HCEC 1CT (cell line): ENCODE results near the gene LRRC40.
"Not testable (repeated sequence)": the region's sequence is repeated elsewhere in the genome, so short reads cannot be mapped to it uniquely, and the experiment has no call there.

Source experiments
- DNase-seq: peaks from one replicate; pipeline ENCODE4 v3.0.0-alpha.2; 2017

The LRRC40 gene

DNA sequence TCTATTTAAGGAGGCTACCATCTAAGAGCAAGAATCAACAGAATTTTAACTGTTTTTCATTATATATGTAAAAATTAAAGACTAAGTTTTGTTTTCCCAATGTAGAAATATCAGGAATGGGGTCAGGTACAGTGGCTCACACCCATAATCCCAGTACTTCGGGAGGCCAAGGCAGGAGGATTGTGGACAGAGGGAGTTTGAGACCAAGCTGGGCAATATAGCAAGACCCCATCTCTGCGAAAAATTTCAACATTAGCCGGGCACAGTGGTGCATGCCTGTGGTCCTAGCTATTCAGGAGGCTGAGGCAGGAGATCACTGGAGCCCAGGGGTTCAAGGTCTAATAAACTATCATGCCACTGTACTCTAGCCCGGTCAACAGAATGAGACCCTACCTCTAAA, 5.3 kb downstream of the LRRC40 start:
- no peak for DNase-seq

GRCh38 chr1:70196333-70196732, 9.0 kb downstream of the LRRC40 start:
- no peak for DNase-seq

GRCh38 chr1:70195342-70195741, 10.0 kb downstream of the LRRC40 start:
- DNase-seq, result no peak

DNA sequence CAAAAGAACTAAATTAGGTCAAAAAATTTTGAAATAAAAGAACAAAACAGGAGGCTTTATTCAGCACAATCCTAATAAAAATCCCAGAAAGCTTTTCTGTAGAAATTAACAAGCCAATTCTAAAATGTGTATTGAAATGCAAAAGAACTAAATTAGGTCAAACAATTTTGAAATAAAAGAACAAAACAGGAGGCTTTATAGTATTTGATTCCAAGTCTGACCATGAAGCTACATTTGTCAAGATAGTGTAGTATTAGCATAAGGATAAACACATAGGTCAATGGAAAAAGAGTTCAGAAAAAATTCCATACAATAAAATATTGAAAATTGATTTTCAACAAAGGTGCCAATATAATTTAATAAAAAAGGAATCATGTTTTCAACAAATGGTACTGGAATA, 10.8 kb downstream of the LRRC40 start:
- no peak for DNase-seq

DNA sequence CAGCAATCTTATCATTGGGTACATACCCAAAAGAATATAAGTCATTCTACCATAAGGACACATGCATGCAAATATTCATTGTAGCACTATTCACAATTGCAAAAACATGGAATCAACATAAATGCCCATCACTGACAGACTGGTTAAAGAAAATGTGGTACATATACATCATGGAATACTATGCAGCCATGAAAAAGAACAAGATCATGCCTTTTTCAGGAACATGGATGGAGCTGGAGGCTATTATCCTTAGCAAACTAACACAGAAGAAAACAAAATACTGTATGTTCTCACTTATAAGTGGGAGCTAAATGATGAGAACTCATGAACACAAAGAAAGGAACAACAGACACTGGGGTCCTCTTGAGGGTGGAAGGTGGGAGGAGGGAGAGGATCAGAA, 12.9 kb downstream of the LRRC40 start:
- not testable (repeated sequence) for DNase-seq

DNA sequence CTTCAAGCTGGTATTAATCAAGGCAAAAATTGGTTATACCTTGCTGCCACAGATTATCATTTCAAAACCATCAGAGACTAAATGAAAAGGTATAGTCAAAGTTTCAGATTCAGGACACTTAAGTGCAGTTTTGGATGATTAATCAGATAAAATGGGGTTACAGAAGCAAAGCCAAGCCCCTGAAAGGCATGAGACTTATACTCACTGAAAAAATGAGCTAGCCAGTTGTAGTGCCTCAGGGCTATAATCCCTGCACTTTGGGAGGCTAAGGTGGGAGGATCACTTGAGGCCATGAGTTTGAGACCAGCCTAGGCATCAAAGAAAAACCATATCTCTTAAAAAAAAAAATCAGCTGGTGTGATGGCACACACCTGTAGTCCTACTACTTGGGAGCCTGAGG, 15.2 kb downstream of the LRRC40 start:
- DNase-seq, result no peak

DNA sequence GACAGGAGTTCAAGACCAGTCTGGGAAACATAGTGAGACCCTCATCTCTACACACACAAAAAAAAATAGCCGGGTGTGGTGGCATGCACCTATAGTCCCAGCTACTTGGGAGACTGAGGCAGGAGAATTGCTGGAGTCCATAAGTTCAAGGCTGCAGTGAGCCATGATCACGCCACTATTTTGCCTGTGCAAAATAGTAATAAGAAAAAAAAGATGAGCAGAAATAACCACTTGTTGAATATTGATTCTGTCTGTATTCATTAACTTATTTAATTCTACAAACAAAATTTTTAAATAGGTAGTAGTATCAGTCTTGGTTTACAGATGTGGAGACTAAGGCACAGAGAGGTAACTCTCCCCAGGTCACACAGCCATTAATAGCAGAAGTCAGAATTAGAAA, 16.9 kb downstream of the LRRC40 start:
- no peak for DNase-seq

GRCh38 chr1:70185181-70185580, 20.2 kb downstream of the LRRC40 start:
- not testable (repeated sequence) for DNase-seq

DNA sequence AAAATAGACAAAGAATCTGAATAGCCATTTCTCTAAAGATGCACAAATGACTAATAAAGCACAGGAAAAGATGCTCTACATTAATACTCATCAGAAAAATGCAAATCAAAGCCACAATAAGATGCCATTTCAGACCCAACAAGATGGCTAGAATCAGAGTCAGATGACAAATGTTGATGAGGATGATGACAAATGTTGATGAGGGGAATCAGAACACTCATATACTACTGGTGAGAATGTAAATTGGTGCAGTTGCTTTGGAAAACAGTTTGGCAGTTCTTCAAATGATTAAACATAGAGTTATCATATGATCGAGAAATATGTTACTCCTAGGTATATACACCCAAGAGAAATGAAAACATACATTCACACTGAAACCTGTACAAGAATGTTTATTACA, 33.9 kb downstream of the LRRC40 start:
- DNase-seq, result no peak

DNA sequence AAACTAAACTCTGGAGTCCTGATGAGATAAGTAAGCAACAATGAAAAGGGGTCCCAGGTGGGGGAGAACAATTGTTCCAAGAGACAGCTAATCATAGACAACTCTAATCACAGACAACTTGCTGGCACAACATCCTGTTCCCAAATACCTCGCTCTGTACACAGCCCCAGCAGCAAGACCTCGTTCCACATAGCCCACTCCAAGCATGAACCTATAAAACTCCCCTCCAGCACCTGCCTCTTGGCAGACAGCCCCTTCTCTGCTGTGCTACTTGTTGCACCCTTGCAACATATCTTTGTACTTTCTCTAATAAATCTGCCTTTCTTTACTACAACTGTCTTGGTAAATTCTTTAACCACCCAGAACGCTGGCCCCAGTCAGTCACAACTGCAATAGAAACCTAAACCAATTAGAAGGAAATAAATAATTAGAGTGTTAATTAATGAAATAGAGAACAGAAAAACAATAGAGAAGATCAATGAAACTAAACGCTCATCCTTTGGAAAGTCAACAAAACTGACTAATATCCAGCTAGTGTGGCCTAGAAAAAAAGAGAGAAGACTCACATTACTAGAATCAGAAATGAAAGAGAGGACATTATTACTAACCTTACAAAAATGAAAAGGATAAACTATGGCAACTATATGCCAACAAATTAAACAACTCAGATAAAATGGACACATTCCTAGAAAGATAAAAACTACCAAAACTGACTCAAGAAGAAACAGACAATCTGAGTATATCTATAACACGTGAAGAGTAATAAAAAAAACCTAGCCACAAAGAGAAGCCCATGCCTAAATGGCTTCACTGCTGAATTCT, 36.1 kb downstream of the LRRC40 start:
- no peak for DNase-seq

- no peak for DNase-seq
Measured at GRCh38 chr1:70168283-70168682, 37.1 kb downstream of the LRRC40 start.

- no peak for DNase-seq
Measured at GRCh38 chr1:70164350-70164749, 41.0 kb downstream of the LRRC40 start.

GRCh38 chr1:70156529-70157120, 48.8 kb downstream of the LRRC40 start:
- DNase-seq, result peak; percentile 66

DNA sequence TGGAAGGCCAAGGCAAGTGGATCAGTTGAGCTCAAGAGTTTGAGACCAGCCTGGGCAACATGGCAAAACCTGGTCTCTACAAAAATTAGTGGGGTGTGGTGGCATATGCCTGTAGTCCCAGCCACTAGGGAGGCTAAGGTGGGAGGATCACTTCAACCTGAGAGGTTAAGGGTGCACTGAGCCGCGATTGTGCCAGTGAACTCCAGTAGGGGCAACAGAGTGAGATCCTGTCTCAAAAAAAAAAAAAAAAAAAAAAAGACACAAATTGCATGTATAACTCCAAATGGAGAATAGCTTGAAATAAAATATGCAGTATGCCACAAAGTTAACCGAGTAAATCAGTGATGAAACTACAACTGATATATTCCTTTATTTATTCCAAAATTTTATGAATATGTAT, 51.6 kb downstream of the LRRC40 start:
- no peak for DNase-seq

DNA sequence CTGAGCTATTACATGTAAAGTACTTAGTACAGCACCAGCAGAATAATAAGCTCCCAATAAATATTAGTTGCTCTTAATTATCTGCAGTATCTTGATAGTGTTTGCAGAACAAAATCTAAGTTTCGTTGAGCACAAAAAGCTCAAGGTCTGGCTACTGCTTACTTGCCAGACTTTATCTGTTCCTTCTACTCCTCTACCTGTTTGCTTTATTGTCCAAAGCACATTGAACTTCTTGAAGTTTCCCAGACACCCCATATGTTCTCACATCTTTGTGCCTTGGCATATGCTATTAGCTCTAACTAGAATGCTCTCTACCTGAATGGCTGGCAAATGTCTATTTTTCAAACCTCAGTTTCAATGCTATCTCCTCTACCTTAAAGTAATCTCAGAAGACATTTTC, 54.9 kb downstream of the LRRC40 start:
- DNase-seq, result no peak

- DNase-seq, result peak; percentile 77
Measured at GRCh38 chr1:70146488-70146887, 58.9 kb downstream of the LRRC40 start.

DNA sequence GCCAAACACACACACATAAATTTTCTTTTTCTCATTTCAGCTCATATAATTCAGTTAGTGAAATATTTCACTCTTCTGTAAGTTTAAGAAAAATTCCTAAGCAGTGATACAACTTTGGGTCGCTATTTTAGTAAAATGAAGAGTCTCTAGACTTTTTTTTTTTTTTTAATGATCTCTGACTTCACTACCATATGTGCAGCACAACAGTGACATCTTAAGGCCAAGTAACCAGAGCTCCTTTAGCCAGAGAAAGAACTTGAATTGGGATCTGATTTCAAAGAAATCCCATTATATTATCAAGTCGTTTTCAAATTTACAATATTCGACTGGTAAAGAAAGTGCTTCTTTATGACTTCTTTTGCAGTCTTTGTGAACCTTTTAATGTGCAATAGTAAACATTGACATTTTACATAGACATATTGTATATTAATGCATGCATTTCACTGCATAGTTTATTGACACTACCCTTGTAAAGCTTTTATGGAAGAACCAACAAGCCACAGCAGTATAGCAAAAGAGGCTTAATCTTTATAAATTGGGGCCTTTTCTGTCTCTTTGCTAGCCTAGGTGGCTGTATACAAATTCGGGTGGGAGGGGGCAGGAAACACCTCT, 62.2 kb downstream of the LRRC40 start:
- peak; percentile 76 for DNase-seq

GRCh38 chr1:70142075-70142474, 63.3 kb downstream of the LRRC40 start:
- peak; percentile 54 for DNase-seq

GRCh38 chr1:70140894-70141293, 64.5 kb downstream of the LRRC40 start:
- DNase-seq, result peak; percentile 29

DNA sequence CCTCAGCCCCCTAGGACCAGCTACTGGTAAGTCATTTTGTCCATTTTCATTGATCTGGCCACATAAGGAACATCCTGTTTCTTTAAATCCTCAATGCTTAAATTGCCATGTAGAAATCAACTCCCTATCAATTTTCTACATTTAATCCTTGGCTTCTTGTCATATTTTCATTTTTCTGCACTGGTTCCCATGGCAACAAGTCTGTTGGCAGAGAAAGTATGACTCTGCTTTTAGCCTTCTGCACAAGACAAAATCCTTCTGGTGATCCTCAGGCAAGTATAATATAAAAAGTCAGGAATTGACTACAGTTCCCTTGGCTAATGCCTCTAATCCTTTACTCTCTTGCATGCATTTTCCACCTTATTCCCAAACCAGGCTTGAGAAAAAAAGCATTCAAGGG, 65.0 kb downstream of the LRRC40 start:
- peak; percentile 61 for DNase-seq

GRCh38 chr1:70134148-70134547, 71.2 kb downstream of the LRRC40 start:
- peak; percentile 49 for DNase-seq

GRCh38 chr1:70117046-70117445, 88.3 kb downstream of the LRRC40 start:
- no peak for DNase-seq

GRCh38 chr1:70115315-70115714, 90.1 kb downstream of the LRRC40 start:
- DNase-seq, result no peak

- DNase-seq, result no peak
Measured at GRCh38 chr1:70112838-70113237, 92.5 kb downstream of the LRRC40 start.
